Lower leg skin (tissue), 3 donors: ENCODE results near the gene TGFBRAP1.

Experiments
- CTCF ChIP-seq, 3 donors: fragments of 450-650 bp; IDR thresholded peaks; one replicate each; pipeline ENCODE4 v1.5.1; 2016; ENCODE audit warnings: antibody characterized with exemption in 3 of 3, mild to moderate bottlenecking in 3 of 3, moderate library complexity in 2 of 3
- POLR2A ChIP-seq, 2 donors: fragments of 450-650 bp; IDR thresholded peaks; one replicate each; pipeline ENCODE4 v1.6.1; 2016 to 2017; ENCODE audit warnings: antibody characterized with exemption in 2 of 2, mild to moderate bottlenecking in 1 of 2, moderate library complexity in 1 of 2

- TF ChIP-seq CTCF (IDR thresholded peaks at IDR 0.05) = no peak
- TF ChIP-seq POLR2A (IDR thresholded peaks at IDR 0.05) = no peak
Observed at GRCh38 chr2:105274046-105274445, 55.5 kb downstream of the TGFBRAP1 start.
